Keratinocyte (primary cell): ENCODE data around the gene PSD2. TPM values are rescaled to one million over a fixed set of nuclear protein-coding genes. Genes with fewer than 3 reads are reported as not detected.

Source experiments
- DNase-seq: peaks from one replicate; pipeline ENCODE4 v3.0.0-alpha.2; 2011; ENCODE audit warnings: low read depth, missing footprints, low spot score
- FAIRE-seq: peaks from 2 replicates; lab custom pipeline; 2011; peaks lifted over from hg19 to GRCh38; lab: Jason Lieb, UNC
- H2AFZ ChIP-seq: 2 replicates; pipeline ENCODE4 v1.6.0; 2012; ENCODE audit warnings: low read length, control low read depth, inconsistent platforms; ENCODE audit not compliant: control insufficient read depth
- H3K27ac ChIP-seq: 2 replicates; pipeline ENCODE4 v1.5.1; 2011; ENCODE audit warnings: low read length; ENCODE audit not compliant: control insufficient read depth, insufficient read depth
- H3K27me3 ChIP-seq: 3 replicates; pipeline ENCODE4 v1.6.0; 2011; ENCODE audit warnings: low read length; ENCODE audit not compliant: control insufficient read depth, insufficient read depth; ENCODE audit errors: extremely low read depth
- H3K36me3 ChIP-seq, 2 experiments: 2 replicates in 1 of 2; 3 replicates in 1 of 2; pipeline ENCODE4 v1.5.1; 2011; ENCODE audit warnings: low read length in 2 of 2, mild to moderate bottlenecking in 1 of 2; ENCODE audit not compliant: control insufficient read depth in 2 of 2, insufficient read depth in 2 of 2; ENCODE audit errors: extremely low read depth in 1 of 2
- H3K4me1 ChIP-seq: 3 replicates; pipeline ENCODE4 v1.5.1; 2011; ENCODE audit warnings: low read length; ENCODE audit not compliant: control insufficient read depth, insufficient read depth; ENCODE audit errors: extremely low read depth
- H3K4me2 ChIP-seq: 3 replicates; pipeline ENCODE4 v1.6.0; 2011; ENCODE audit warnings: low read depth, low read length; ENCODE audit not compliant: control insufficient read depth, insufficient read depth; ENCODE audit errors: extremely low read depth
- H3K4me3 ChIP-seq, 3 experiments: fragments of 200-600 bp in 1 of 3; sonication (generic) in 1 of 3; 2 replicates in 2 of 3; 3 replicates in 1 of 3; pipeline ENCODE4 v1.5.1; 2011 to 2016; ENCODE audit warnings: low read length in 3 of 3, mild to moderate bottlenecking in 3 of 3, control low read depth in 2 of 3, inconsistent platforms in 1 of 3, low read depth in 1 of 3, mixed read lengths in 1 of 3, mixed run types in 1 of 3, moderate library complexity in 1 of 3; ENCODE audit not compliant: control insufficient read depth in 2 of 3, insufficient read depth in 2 of 3; ENCODE audit errors: extremely low read depth in 1 of 3
- H3K79me2 ChIP-seq: 2 replicates; pipeline ENCODE4 v1.6.0; 2012; ENCODE audit warnings: low read length; ENCODE audit not compliant: control insufficient read depth, insufficient read depth
- H3K9ac ChIP-seq: 3 replicates; pipeline ENCODE4 v1.6.0; 2011; ENCODE audit warnings: low read length; ENCODE audit not compliant: control insufficient read depth, insufficient read depth; ENCODE audit errors: extremely low read depth
- H3K9me1 ChIP-seq: 3 replicates; pipeline ENCODE4 v1.6.0; 2011; ENCODE audit warnings: low read length; ENCODE audit not compliant: control insufficient read depth, insufficient read depth; ENCODE audit errors: extremely low read depth
- H3K9me3 ChIP-seq: 2 replicates; pipeline ENCODE4 v1.5.1; 2012; ENCODE audit warnings: low read depth, low read length; ENCODE audit not compliant: control insufficient read depth
- H4K20me1 ChIP-seq: 3 replicates; pipeline ENCODE4 v1.6.0; 2011; ENCODE audit warnings: low read length; ENCODE audit not compliant: control insufficient read depth, insufficient read depth; ENCODE audit errors: extremely low read depth
- CTCF ChIP-seq, 3 experiments: IDR thresholded peaks in 1 of 3; conservative IDR thresholded peaks in 1 of 3; optimal IDR thresholded peaks in 1 of 3; 2 replicates in 2 of 3; 3 replicates in 1 of 3; pipeline versions ENCODE3 to v1.5.1; 2011; ENCODE audit warnings: low read length in 3 of 3, mild to moderate bottlenecking in 3 of 3, moderate library complexity in 2 of 3, control low read depth in 1 of 3, inconsistent platforms in 1 of 3; ENCODE audit not compliant: insufficient read depth in 2 of 3; ENCODE audit errors: extremely low read depth in 1 of 3
- EZH2 ChIP-seq: IDR thresholded peaks from one replicate; pipeline ENCODE4 v1.6.1; 2012; ENCODE audit warnings: inconsistent platforms, mild to moderate bottlenecking, low read length, moderate library complexity
- dilution Hi-C: fragments of 300-500 bp; cut with MboI; formaldehyde crosslinking; loops from one replicate; pipeline ENCODE4 v1.7.0; 2020; ENCODE audit warnings: low sequenced_read_pairs; ENCODE audit not compliant: extremely low pct_ligation_motif_present
- polyA plus RNA-seq, 5 experiments: library from polyadenylated mRNA; depleted of rRNA in 3 of 5; stranded (reverse) in 3 of 5; stranded (forward) in 1 of 5; unstranded in 1 of 5; fragments of >200 nt; gene quantifications; 1 replicate in 1 of 5; 2 replicates in 3 of 5; 3 replicates in 1 of 5; pipeline versions ENCODE4 v1.2.1 to v1.2.3, GENCODE V29; 2011 to 2012; ENCODE audit warnings: missing spikeins in 2 of 5, low read depth in 1 of 5, low replicate concordance in 1 of 5

Gene PSD2
- polyA plus RNA-seq, 1 donor (not counting 4 experiments of a cell fraction or from before 2014, with no cell fraction given) = not detected

- FAIRE-seq = no peak
Measured at GRCh38 chr5:139772089-139772791, 23.4 kb upstream of the PSD2 start.

GRCh38 chr5:139772927-139773690 lies 22.5 kb upstream of the PSD2 start:
- no peak for TF ChIP-seq EZH2
- TF ChIP-seq CTCF (optimal IDR thresholded peaks at IDR 0.05 in 1 of 3, IDR thresholded peaks at IDR 0.05 in 1 of 3, conservative IDR thresholded peaks at IDR 0.05 in 1 of 3; ENCODE audit: extremely low read depth in 1 of 3, insufficient read depth in 2 of 3, low read length in 3 of 3) = no peak
- Histone ChIP-seq H3K4me1 (no peaks in the 10 kb centered on the region), H3K4me2 (no peak overlapping the region), H2AFZ (no peak overlapping the region), H3K79me2 (no peaks in the 10 kb centered on the region), H3K9me1 (no peaks in the 10 kb centered on the region), H3K4me3 (no peak overlapping the region), H3K27me3 (no peaks in the 10 kb centered on the region), H3K27ac (no peak overlapping the region), H3K36me3 (no peaks in the 10 kb centered on the region), H3K9me3 (no peaks in the 10 kb centered on the region), H3K9ac (no peak overlapping the region), H4K20me1 (no peaks in the 10 kb centered on the region)
- no peak for FAIRE-seq
- dilution Hi-C loops = no loop called here
- DNase-seq = no peak

More at GRCh38 chr5:139772089-139772791, 23.4 kb upstream of the PSD2 start:
- Histone ChIP-seq H3K4me3 (no peak overlapping the region), H2AFZ (no peak overlapping the region), H4K20me1 (no peaks in the 10 kb centered on the region), H3K79me2 (no peaks in the 10 kb centered on the region), H3K36me3 (no peaks in the 10 kb centered on the region), H3K27me3 (no peaks in the 10 kb centered on the region), H3K9me1 (no peaks in the 10 kb centered on the region), H3K4me1 (no peaks in the 10 kb centered on the region), H3K9ac (no peak overlapping the region), H3K4me2 (no peak overlapping the region), H3K27ac (no peak overlapping the region), H3K9me3 (no peaks in the 10 kb centered on the region)
- no peak for DNase-seq
- TF ChIP-seq CTCF (optimal IDR thresholded peaks at IDR 0.05 in 1 of 3, IDR thresholded peaks at IDR 0.05 in 1 of 3, conservative IDR thresholded peaks at IDR 0.05 in 1 of 3; ENCODE audit: extremely low read depth in 1 of 3, insufficient read depth in 2 of 3, low read length in 3 of 3) (no peak), EZH2 (no peak)
- dilution Hi-C loops = no loop called here
